A549 (cell line): ENCODE data around the gene PCDHA1. TPM values are rescaled to one million over a fixed set of nuclear protein-coding genes. Genes with fewer than 3 reads are reported as not detected.

Experiments
- ATAC-seq, 2 experiments: fragments of 200-7000 bp in 1 of 2; fragments of >200 bp in 1 of 2; cut with Nextera tagmentation in 1 of 2; cut with Tn5 transposase in 1 of 2; 3 replicates each; pipeline versions ENCODE4 v1.8.0 to v1.9.1; 2018 to 2020; ENCODE audit warnings: mild to moderate bottlenecking in 1 of 2, moderate library complexity in 1 of 2
- CTCF ChIA-PET: fragments of 300-600 bp; sonication (Branson Sonifier 250); formaldehyde crosslinking; extraction: SDS; loops from one replicate; lab custom pipeline; 2021; ENCODE audit warnings: antibody characterized with exemption, inconsistent platforms; lab: Yijun Ruan, JAX
- POLR2A ChIA-PET: fragments of 350-600 bp; formaldehyde crosslinking; extraction: SDS; loops from one replicate; lab custom pipeline; 2021; ENCODE audit warnings: antibody characterized with exemption, inconsistent platforms; lab: Yijun Ruan, JAX
- DNase-seq, 2 experiments: peaks; one replicate each; pipeline versions ENCODE4 v3.0.0 to v3.0.0-alpha.2; 2011 to 2016; ENCODE audit warnings: low read depth in 1 of 2, low spot score in 1 of 2
- FAIRE-seq: peaks from 2 replicates; lab custom pipeline; 2011; peaks lifted over from hg19 to GRCh38; lab: Jason Lieb, UNC
- H3K27ac ChIP-seq, 2 experiments: fragments of >200 bp; sonication (Bioruptor Twin); formaldehyde crosslinking; 3 replicates each; pipeline ENCODE4 v1.5.1; 2016 to 2017
- H3K4me1 ChIP-seq: fragments of >200 bp; sonication (Bioruptor Twin); formaldehyde crosslinking; 3 replicates; pipeline ENCODE4 v1.6.1; 2016
- H3K4me2 ChIP-seq: fragments of >200 bp; sonication (Bioruptor Twin); formaldehyde crosslinking; 3 replicates; pipeline ENCODE4 v1.6.1; 2016
- H3K4me3 ChIP-seq: fragments of >200 bp; sonication (Bioruptor Twin); formaldehyde crosslinking; 3 replicates; pipeline ENCODE4 v1.5.1; 2016
- H3K9me3 ChIP-seq: fragments of >200 bp; sonication (Bioruptor Twin); formaldehyde crosslinking; 3 replicates; pipeline ENCODE4 v1.6.1; 2016
- ATOH8 ChIP-seq: fragments of 250-450 bp; sonication (Bioruptor Pico); IDR thresholded peaks from 2 replicates; pipeline ENCODE4 v1.5.0; 2020; ENCODE audit warnings: low read depth, mild to moderate bottlenecking, moderate library complexity
- BCL3 ChIP-seq: fragments of >200 bp; sonication (Bioruptor Twin); formaldehyde crosslinking; IDR thresholded peaks from 3 replicates; pipeline ENCODE4 v1.6.1; 2016
- CBX8 ChIP-seq: fragments of 200-600 bp; sonication (generic); IDR thresholded peaks from 2 replicates; pipeline ENCODE4 v1.6.1; 2016
- E2F6 ChIP-seq: IDR thresholded peaks from 2 replicates; pipeline ENCODE4 v1.6.1; 2012; ENCODE audit warnings: low read depth, borderline replicate concordance
- FOXS1 ChIP-seq: fragments of 250-450 bp; sonication (Bioruptor Pico); IDR thresholded peaks from 2 replicates; pipeline ENCODE4 v1.5.0; 2020; ENCODE audit warnings: mild to moderate bottlenecking, moderate library complexity
- HMGXB4 ChIP-seq: fragments of 250-450 bp; sonication (Bioruptor Pico); IDR thresholded peaks from 2 replicates; pipeline ENCODE4 v1.5.0; 2021; ENCODE audit warnings: mild to moderate bottlenecking, moderate library complexity, borderline replicate concordance
- HOXB5 ChIP-seq: fragments of 250-450 bp; sonication (Bioruptor Pico); IDR thresholded peaks from 2 replicates; pipeline ENCODE4 v1.5.0; 2020; ENCODE audit warnings: mild to moderate bottlenecking, moderate library complexity
- JUN ChIP-seq, 2 experiments: fragments of >200 bp; sonication (Bioruptor Twin); formaldehyde crosslinking; IDR thresholded peaks; 2 replicates in 1 of 2; 3 replicates in 1 of 2; pipeline ENCODE4 v1.6.1; 2016 to 2017
- KDM1A ChIP-seq: fragments of 200-600 bp; sonication (generic); IDR thresholded peaks from 2 replicates; pipeline ENCODE4 v1.6.1; 2016; ENCODE audit warnings: low read depth, mild to moderate bottlenecking
- MAX ChIP-seq: IDR thresholded peaks from 2 replicates; pipeline ENCODE4 v1.6.1; 2012
- PBX3 ChIP-seq: IDR thresholded peaks from 2 replicates; pipeline ENCODE4 v1.6.1; 2012
- POLR2A ChIP-seq: IDR thresholded peaks from 2 replicates; pipeline ENCODE4 v1.6.1; 2012; ENCODE audit warnings: mild to moderate bottlenecking, low read length
- POLR2AphosphoS2 ChIP-seq: conservative IDR thresholded peaks from 2 replicates; pipeline ENCODE4 v1.6.1; 2012; ENCODE audit warnings: low read length, improper control_type of control experiment, inconsistent platforms
- RCOR1 ChIP-seq: fragments of 150-350 bp; IDR thresholded peaks from 2 replicates; pipeline ENCODE4 v1.6.1; 2014; ENCODE audit warnings: antibody characterized with exemption, low read length, low read depth
- REST ChIP-seq: fragments of 200-600 bp; sonication (generic); IDR thresholded peaks from 2 replicates; pipeline ENCODE4 v1.6.1; 2016; ENCODE audit warnings: antibody characterized with exemption, mild to moderate bottlenecking, moderate library complexity
- SMC3 ChIP-seq: fragments of >200 bp; sonication (Bioruptor Twin); formaldehyde crosslinking; IDR thresholded peaks from 3 replicates; pipeline ENCODE4 v1.6.1; 2018; ENCODE audit warnings: inconsistent platforms
- USF2 ChIP-seq: fragments of 450-650 bp; IDR thresholded peaks from 2 replicates; pipeline ENCODE4 v1.6.1; 2014; ENCODE audit warnings: antibody characterized with exemption
- WGBS: methylation state at CpG from one replicate; pipeline ENCODE4 v1.1.6; 2017; ENCODE audit errors: missing lambda C conversion rate; 5-methylcytosine and 5-hydroxymethylcytosine counted together
- polyA plus RNA-seq, 4 experiments: library from polyadenylated mRNA; depleted of rRNA in 3 of 4; stranded (reverse); fragments of >200 nt; fragmentation: RNase III in 1 of 4; extraction: RNeasy Plus Mini Kit Qiagen cat#74134 plus additional on column Dnase treatment in 1 of 4; gene quantifications; 2 replicates in 3 of 4; 3 replicates in 1 of 4; pipeline ENCODE4 v1.2.3, GENCODE V29; 2011 to 2017

Gene PCDHA1
- polyA plus RNA-seq, 2 of the 4 experiments (the other 2 are of a cell fraction): 0.13 to 0.52 TPM

- no peak for DNase-seq
- FAIRE-seq: no peak
- TF ChIP-seq POLR2A (no peak), MAX (no peak), PBX3 (no peak), RCOR1 (no peak), SMC3 (no peak), USF2 (no peak), FOXS1 (no peak), KDM1A (no peak), JUN (IDR thresholded peaks at IDR 0.05) (no peak), POLR2AphosphoS2 (no peak), ATOH8 (CRISPR knock-in tag) (no peak), CBX8 (no peak), BCL3 (no peak), HMGXB4 (CRISPR knock-in tag) (no peak), HOXB5 (CRISPR knock-in tag) (no peak), E2F6 (no peak), REST (no peak)
- 90% methylated on average over 68 of the region's 79 CpGs for WGBS
- no peak for ATAC-seq
- POLR2A ChIA-PET: no interaction called here
- Histone ChIP-seq H3K27ac (no peak overlapping the region), H3K4me3 (no peak overlapping the region), H3K4me2 (no peak overlapping the region), H3K9me3 (peaks cover 4% of the 10 kb centered on the region; the same call in 2 of the 3 replicates), H3K4me1 (no peaks in the 10 kb centered on the region)
- CTCF ChIA-PET: interaction anchor here (0.6 to 1.3 kb wide), 3 partner anchors 8 to 15 kb away, joined by 3 read pairs; no protein-coding TSS in a partner anchor
Observed at GRCh38 chr5:140883927-140884697, 98.2 kb downstream of the PCDHA1 start.
